Liver (tissue), 9 donors: ENCODE measurements around the gene FAM13A. TPM values are rescaled to one million over a fixed set of nuclear protein-coding genes. Genes with fewer than 3 reads are reported as not detected.

Experiments
- DNase-seq: peaks from one replicate; pipeline ENCODE4 v3.0.0-alpha.2; 2017; ENCODE audit warnings: low spot score
- H3K27ac ChIP-seq, 2 donors: one replicate each; pipeline ENCODE4 v1.7.0; 2013; ENCODE audit warnings: inconsistent platforms in 2 of 2, low read length in 2 of 2, control low read depth in 1 of 2, low read depth in 1 of 2, mild to moderate bottlenecking in 1 of 2
- H3K27me3 ChIP-seq, 4 donors: one replicate each; pipeline versions ENCODE4 v1.6.1 to v1.7.0; 2013; ENCODE audit warnings: low read length in 3 of 4, inconsistent platforms in 1 of 4, mild to moderate bottlenecking in 1 of 4, moderate library complexity in 1 of 4; ENCODE audit not compliant: control insufficient read depth in 4 of 4, insufficient read depth in 4 of 4
- H3K36me3 ChIP-seq, 4 donors: one replicate each; pipeline versions ENCODE4 v1.6.1 to v1.7.0; 2013; ENCODE audit warnings: low read length in 3 of 4, mild to moderate bottlenecking in 3 of 4, low read depth in 1 of 4, moderate library complexity in 1 of 4; ENCODE audit not compliant: control insufficient read depth in 4 of 4, insufficient read depth in 3 of 4
- H3K4me1 ChIP-seq, 4 donors: one replicate each; pipeline versions ENCODE4 v1.6.1 to v1.7.0; 2013; ENCODE audit warnings: low read length in 3 of 4, mild to moderate bottlenecking in 3 of 4, moderate library complexity in 1 of 4; ENCODE audit not compliant: control insufficient read depth in 4 of 4, insufficient read depth in 4 of 4
- H3K4me3 ChIP-seq, 3 donors: one replicate each; pipeline versions ENCODE4 v1.6.1 to v1.7.0; 2013; ENCODE audit warnings: low read length in 3 of 3, control low read depth in 1 of 3, low read depth in 1 of 3, mild to moderate bottlenecking in 1 of 3
- H3K9ac ChIP-seq, 2 donors: one replicate each; pipeline ENCODE4 v1.7.0; 2013; ENCODE audit warnings: low read length in 2 of 2, mild to moderate bottlenecking in 2 of 2, moderate library complexity in 2 of 2, control low read depth in 1 of 2, low read depth in 1 of 2
- H3K9me3 ChIP-seq, 4 donors: one replicate each; pipeline versions ENCODE4 v1.6.1 to v1.7.0; 2013; ENCODE audit warnings: low read length in 3 of 4; ENCODE audit not compliant: control insufficient read depth in 4 of 4
- CTCF ChIP-seq: fragments of 150-350 bp; IDR thresholded peaks from 2 replicates; pipeline ENCODE4 v1.5.1; 2017; ENCODE audit warnings: improper control_type of control experiment, low read depth, low read length; ENCODE audit not compliant: missing input control
- EGR1 ChIP-seq, 2 donors: IDR thresholded peaks; 2 replicates each; pipeline ENCODE4 v1.6.1; 2016 to 2018; ENCODE audit warnings: antibody characterized with exemption in 2 of 2, low read depth in 2 of 2
- FOXA1 ChIP-seq: IDR thresholded peaks from 2 replicates; pipeline ENCODE4 v1.6.1; 2016; ENCODE audit warnings: antibody characterized with exemption
- FOXA2 ChIP-seq: IDR thresholded peaks from 2 replicates; pipeline ENCODE4 v1.6.1; 2016; ENCODE audit warnings: antibody characterized with exemption
- GABPA ChIP-seq, 2 donors: IDR thresholded peaks in 1 of 2; conservative IDR thresholded peaks in 1 of 2; 2 replicates each; pipeline ENCODE4 v1.6.1; 2016; ENCODE audit warnings: antibody characterized with exemption in 2 of 2, mild to moderate bottlenecking in 1 of 2, moderate library complexity in 1 of 2
- HNF4A ChIP-seq, 2 donors: conservative IDR thresholded peaks; 2 replicates each; pipeline ENCODE4 v1.6.1; 2016; ENCODE audit warnings: antibody characterized with exemption in 2 of 2, mild to moderate bottlenecking in 2 of 2
- HNF4G ChIP-seq: IDR thresholded peaks from 2 replicates; pipeline ENCODE4 v1.6.1; 2016; ENCODE audit warnings: antibody characterized with exemption
- JUND ChIP-seq, 2 donors: IDR thresholded peaks; 2 replicates each; pipeline ENCODE4 v1.6.1; 2016; ENCODE audit warnings: antibody characterized with exemption in 2 of 2
- NR2F2 ChIP-seq: IDR thresholded peaks from 2 replicates; pipeline ENCODE4 v1.6.1; 2016; ENCODE audit warnings: antibody characterized with exemption
- RAD21 ChIP-seq, 2 donors: IDR thresholded peaks; 2 replicates each; pipeline ENCODE4 v1.6.1; 2016; ENCODE audit warnings: antibody characterized with exemption in 2 of 2, mild to moderate bottlenecking in 2 of 2
- REST ChIP-seq: IDR thresholded peaks from 2 replicates; pipeline ENCODE4 v1.6.1; 2016; ENCODE audit warnings: antibody characterized with exemption, mild to moderate bottlenecking
- RXRA ChIP-seq, 2 donors: IDR thresholded peaks; 2 replicates each; pipeline ENCODE4 v1.6.1; 2017 to 2018; ENCODE audit warnings: antibody characterized with exemption in 2 of 2, mild to moderate bottlenecking in 1 of 2
- SP1 ChIP-seq: IDR thresholded peaks from 2 replicates; pipeline ENCODE4 v1.6.1; 2018; ENCODE audit warnings: antibody characterized with exemption, mild to moderate bottlenecking
- TAF1 ChIP-seq: conservative IDR thresholded peaks from 2 replicates; pipeline ENCODE4 v1.6.1; 2016; ENCODE audit warnings: antibody characterized with exemption, mild to moderate bottlenecking
- YY1 ChIP-seq: IDR thresholded peaks from 2 replicates; pipeline ENCODE4 v1.6.1; 2016; ENCODE audit warnings: antibody characterized with exemption, mild to moderate bottlenecking
- WGBS: extraction: QIAGEN DNeasy Blood & Tissue Kit; methylation state at CpG from one replicate; pipeline ENCODE4 v1.1.7; 2013; 5-methylcytosine and 5-hydroxymethylcytosine counted together
- polyA plus RNA-seq, 2 donors: library from polyadenylated mRNA; stranded (reverse) in 1 of 2; unstranded in 1 of 2; fragments of 200-250 nt in 1 of 2; fragments of >200 nt in 1 of 2; fragmentation: Nextera tagmentation in 1 of 2; extraction: Ambion mirVana in 1 of 2; gene quantifications; one replicate each; pipeline versions ENCODE4 v1.2.1 to v1.2.3, GENCODE V29; 2013 to 2015
- total RNA-seq, 2 donors: library from RNA; depleted of rRNA; stranded (reverse); fragments of >200 nt; gene quantifications; one replicate each; pipeline ENCODE4 v1.2.3, GENCODE V29; 2014
- TF ChIP-seq, protein P1 (sequence below): IDR thresholded peaks from 2 replicates; pipeline ENCODE4 v1.6.1; 2016; ENCODE audit warnings: antibody characterized with exemption
- TF ChIP-seq, protein P2 (sequence below): IDR thresholded peaks from 2 replicates; pipeline ENCODE4 v1.6.1; 2016; ENCODE audit warnings: antibody characterized with exemption
- TF ChIP-seq, protein P3 (sequence below): IDR thresholded peaks from 2 replicates; pipeline ENCODE4 v1.6.1; 2016; ENCODE audit warnings: antibody characterized with exemption
- donor health status: healthy.
- donor health status: healthy.
- donor health status: healthy.
- donor health status: healthy.
- donor health status: healthy.

Gene FAM13A
- total and polyA plus RNA-seq, 4 donors, result 14.9 to 52.9 (median 27.6) TPM

GRCh38 chr4:88747351-88747750, 309.6 kb downstream of the FAM13A start:
- Histone ChIP-seq H3K9me3 (no peaks in the 10 kb centered on the region), H3K4me1 (peaks cover 9 to 46% (median 33%) of the 10 kb centered on the region in 4 donors), H3K27me3 (no peaks in the 10 kb centered on the region), H3K27ac (peak overlapping the region in 1 of 2 donors; percentile 52), H3K9ac (no peak overlapping the region), H3K36me3 (peaks cover 0 to 20% (median 15%) of the 10 kb centered on the region in 4 donors), H3K4me3 (no peak overlapping the region)
- WGBS, result 96% methylated on average over 7 of the region's 7 CpGs
- TF ChIP-seq HNF4G, result no peak
- TF ChIP-seq, protein P1, sequence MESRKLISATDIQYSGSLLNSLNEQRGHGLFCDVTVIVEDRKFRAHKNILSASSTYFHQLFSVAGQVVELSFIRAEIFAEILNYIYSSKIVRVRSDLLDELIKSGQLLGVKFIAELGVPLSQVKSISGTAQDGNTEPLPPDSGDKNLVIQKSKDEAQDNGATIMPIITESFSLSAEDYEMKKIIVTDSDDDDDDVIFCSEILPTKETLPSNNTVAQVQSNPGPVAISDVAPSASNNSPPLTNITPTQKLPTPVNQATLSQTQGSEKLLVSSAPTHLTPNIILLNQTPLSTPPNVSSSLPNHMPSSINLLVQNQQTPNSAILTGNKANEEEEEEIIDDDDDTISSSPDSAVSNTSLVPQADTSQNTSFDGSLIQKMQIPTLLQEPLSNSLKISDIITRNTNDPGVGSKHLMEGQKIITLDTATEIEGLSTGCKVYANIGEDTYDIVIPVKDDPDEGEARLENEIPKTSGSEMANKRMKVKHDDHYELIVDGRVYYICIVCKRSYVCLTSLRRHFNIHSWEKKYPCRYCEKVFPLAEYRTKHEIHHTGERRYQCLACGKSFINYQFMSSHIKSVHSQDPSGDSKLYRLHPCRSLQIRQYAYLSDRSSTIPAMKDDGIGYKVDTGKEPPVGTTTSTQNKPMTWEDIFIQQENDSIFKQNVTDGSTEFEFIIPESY, result no peak
- TF ChIP-seq EGR1 (IDR thresholded peaks at IDR 0.05; ENCODE audit: low read depth in 2 of 2), result no peak
- no peak for TF ChIP-seq RXRA (IDR thresholded peaks at IDR 0.05)
- TF ChIP-seq REST, result no peak
- TF ChIP-seq NR2F2, result no peak
- TF ChIP-seq JUND (IDR thresholded peaks at IDR 0.05), result no peak
- no peak for TF ChIP-seq YY1
- TF ChIP-seq, protein P2, sequence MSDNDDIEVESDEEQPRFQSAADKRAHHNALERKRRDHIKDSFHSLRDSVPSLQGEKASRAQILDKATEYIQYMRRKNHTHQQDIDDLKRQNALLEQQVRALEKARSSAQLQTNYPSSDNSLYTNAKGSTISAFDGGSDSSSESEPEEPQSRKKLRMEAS, result no peak
- TF ChIP-seq RAD21 (IDR thresholded peaks at IDR 0.05), result no peak
- TF ChIP-seq FOXA1, result no peak
- no peak for TF ChIP-seq CTCF
- no peak for TF ChIP-seq SP1
- TF ChIP-seq TAF1, result no peak
- TF ChIP-seq FOXA2, result no peak
- TF ChIP-seq, protein P3, sequence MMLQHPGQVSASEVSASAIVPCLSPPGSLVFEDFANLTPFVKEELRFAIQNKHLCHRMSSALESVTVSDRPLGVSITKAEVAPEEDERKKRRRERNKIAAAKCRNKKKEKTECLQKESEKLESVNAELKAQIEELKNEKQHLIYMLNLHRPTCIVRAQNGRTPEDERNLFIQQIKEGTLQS, result no peak
- TF ChIP-seq HNF4A (conservative IDR thresholded peaks at IDR 0.05), result no peak
- DNase-seq, result no peak

- H3K36me3 ChIP-seq, result peaks cover 0 to 20% (median 15%) of the 10 kb centered on the region in 4 donors
- H3K4me3 ChIP-seq, result no peak overlapping the region
- no peaks in the 10 kb centered on the region for H3K9me3 ChIP-seq
- no peak overlapping the region for H3K9ac ChIP-seq
- peaks cover 7 to 34% (median 24%) of the 10 kb centered on the region in 4 donors for H3K4me1 ChIP-seq
- peak overlapping the region; percentile 52 to 64 for H3K27ac ChIP-seq
- 44% methylated on average over 5 of the region's 5 CpGs for WGBS
- no peaks in the 10 kb centered on the region for H3K27me3 ChIP-seq
- DNase-seq, result no peak
- TF ChIP-seq GABPA (IDR thresholded peaks at IDR 0.05 in 1 of 2, conservative IDR thresholded peaks at IDR 0.05 in 1 of 2) (no peak), YY1 (no peak), TAF1 (no peak), FOXA1 (no peak), REST (no peak), EGR1 (IDR thresholded peaks at IDR 0.05; ENCODE audit: low read depth in 2 of 2) (no peak), RXRA (IDR thresholded peaks at IDR 0.05) (no peak), NR2F2 (no peak), CTCF (no peak), FOXA2 (no peak)
- TF ChIP-seq, protein P3, result no peak
Observed at GRCh38 chr4:88746206-88746605, 310.8 kb downstream of the FAM13A start.
